22Rv1 (cell line): ENCODE data around the gene NOXA1.

Source experiments
- CTCF ChIP-seq: fragments of 450-650 bp; IDR thresholded peaks from 2 replicates; pipeline ENCODE4 v1.5.1; 2017; ENCODE audit warnings: mild to moderate bottlenecking
- ZFX ChIP-seq: fragments of 450-650 bp; IDR thresholded peaks from 2 replicates; pipeline ENCODE4 v1.6.1; 2017; ENCODE audit warnings: antibody characterized with exemption, borderline replicate concordance

- no peak for TF ChIP-seq CTCF
- no peak for TF ChIP-seq ZFX
These were observed 9.6 kb downstream of the NOXA1 start for GRCh38 chr9:137432687-137433348.
